HEK293 (cell line): ENCODE results near the gene C1QTNF1.

Experiments used
- KLF1 ChIP-seq: fragments of 450-650 bp; formaldehyde crosslinking; IDR thresholded peaks from 2 replicates; pipeline ENCODE4 v1.5.1; 2016; ENCODE audit warnings: missing biosample characterization, missing genetic modification characterization
- OVOL3 ChIP-seq: fragments of 450-650 bp; formaldehyde crosslinking; IDR thresholded peaks from 2 replicates; pipeline ENCODE4 v1.5.1; 2016; ENCODE audit warnings: missing biosample characterization, missing genetic modification characterization
- ZNF146 ChIP-seq: fragments of 450-650 bp; formaldehyde crosslinking; IDR thresholded peaks from 2 replicates; pipeline ENCODE4 v1.5.1; 2016; ENCODE audit warnings: missing biosample characterization, missing genetic modification characterization
- ZNF549 ChIP-seq: fragments of 450-650 bp; IDR thresholded peaks from 2 replicates; pipeline ENCODE4 v1.5.1; 2018; ENCODE audit warnings: missing biosample characterization, missing genetic modification characterization, mild to moderate bottlenecking, inconsistent platforms, moderate library complexity
- TF ChIP-seq, protein P1 (sequence below): fragments of 450-650 bp; formaldehyde crosslinking; IDR thresholded peaks from 2 replicates; pipeline ENCODE4 v1.5.1; 2016; ENCODE audit warnings: missing biosample characterization, missing genetic modification characterization
- TF ChIP-seq, protein P2 (sequence below): fragments of 450-650 bp; formaldehyde crosslinking; IDR thresholded peaks from 2 replicates; pipeline ENCODE4 v1.5.1; 2016; ENCODE audit warnings: missing biosample characterization, missing genetic modification characterization
- TF ChIP-seq, protein P3 (sequence below): fragments of 450-650 bp; formaldehyde crosslinking; optimal IDR thresholded peaks from 2 replicates; pipeline ENCODE3; 2016; ENCODE audit warnings: missing biosample characterization, mild to moderate bottlenecking, missing genetic modification characterization
- TF ChIP-seq, protein P4 (sequence below): fragments of 450-650 bp; formaldehyde crosslinking; IDR thresholded peaks from 2 replicates; pipeline ENCODE4 v1.5.1; 2016; ENCODE audit warnings: missing biosample characterization, missing genetic modification characterization

DNA sequence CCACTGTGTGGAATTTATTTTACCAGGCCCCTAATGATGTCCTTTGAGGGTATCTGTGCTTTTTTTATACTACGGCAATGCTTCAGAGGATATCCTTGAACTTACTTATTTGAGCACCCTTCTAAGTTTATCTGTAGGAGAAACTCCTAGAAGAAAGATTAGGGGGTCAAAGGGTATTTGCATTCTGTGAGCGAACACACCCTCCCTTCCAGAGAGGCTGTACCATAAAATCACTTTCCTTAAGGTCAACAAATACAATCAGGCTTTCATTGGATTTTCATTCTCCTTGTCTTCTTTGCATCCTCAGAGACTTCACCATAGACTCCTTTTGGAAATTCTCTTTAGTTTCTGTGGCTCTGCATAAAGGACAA, 4.7 kb upstream of the C1QTNF1 start:
- TF ChIP-seq, protein P1, sequence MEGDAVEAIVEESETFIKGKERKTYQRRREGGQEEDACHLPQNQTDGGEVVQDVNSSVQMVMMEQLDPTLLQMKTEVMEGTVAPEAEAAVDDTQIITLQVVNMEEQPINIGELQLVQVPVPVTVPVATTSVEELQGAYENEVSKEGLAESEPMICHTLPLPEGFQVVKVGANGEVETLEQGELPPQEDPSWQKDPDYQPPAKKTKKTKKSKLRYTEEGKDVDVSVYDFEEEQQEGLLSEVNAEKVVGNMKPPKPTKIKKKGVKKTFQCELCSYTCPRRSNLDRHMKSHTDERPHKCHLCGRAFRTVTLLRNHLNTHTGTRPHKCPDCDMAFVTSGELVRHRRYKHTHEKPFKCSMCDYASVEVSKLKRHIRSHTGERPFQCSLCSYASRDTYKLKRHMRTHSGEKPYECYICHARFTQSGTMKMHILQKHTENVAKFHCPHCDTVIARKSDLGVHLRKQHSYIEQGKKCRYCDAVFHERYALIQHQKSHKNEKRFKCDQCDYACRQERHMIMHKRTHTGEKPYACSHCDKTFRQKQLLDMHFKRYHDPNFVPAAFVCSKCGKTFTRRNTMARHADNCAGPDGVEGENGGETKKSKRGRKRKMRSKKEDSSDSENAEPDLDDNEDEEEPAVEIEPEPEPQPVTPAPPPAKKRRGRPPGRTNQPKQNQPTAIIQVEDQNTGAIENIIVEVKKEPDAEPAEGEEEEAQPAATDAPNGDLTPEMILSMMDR (tag by site-specific recombination): no peak
- TF ChIP-seq, protein P2, sequence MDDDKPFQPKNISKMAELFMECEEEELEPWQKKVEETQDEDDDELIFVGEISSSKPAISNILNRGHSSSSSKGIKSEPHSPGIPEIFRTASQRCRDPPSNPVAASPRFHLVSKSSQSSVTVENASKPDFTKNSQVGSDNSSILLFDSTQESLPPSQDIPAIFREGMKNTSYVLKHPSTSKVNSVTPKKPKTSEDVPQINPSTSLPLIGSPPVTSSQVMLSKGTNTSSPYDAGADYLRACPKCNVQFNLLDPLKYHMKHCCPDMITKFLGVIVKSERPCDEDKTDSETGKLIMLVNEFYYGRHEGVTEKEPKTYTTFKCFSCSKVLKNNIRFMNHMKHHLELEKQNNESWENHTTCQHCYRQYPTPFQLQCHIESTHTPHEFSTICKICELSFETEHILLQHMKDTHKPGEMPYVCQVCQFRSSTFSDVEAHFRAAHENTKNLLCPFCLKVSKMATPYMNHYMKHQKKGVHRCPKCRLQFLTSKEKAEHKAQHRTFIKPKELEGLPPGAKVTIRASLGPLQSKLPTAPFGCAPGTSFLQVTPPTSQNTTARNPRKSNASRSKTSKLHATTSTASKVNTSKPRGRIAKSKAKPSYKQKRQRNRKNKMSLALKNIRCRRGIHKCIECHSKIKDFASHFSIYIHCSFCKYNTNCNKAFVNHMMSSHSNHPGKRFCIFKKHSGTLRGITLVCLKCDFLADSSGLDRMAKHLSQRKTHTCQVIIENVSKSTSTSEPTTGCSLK (tag by site-specific recombination): no peak
- TF ChIP-seq ZNF549 (tag by site-specific recombination): no peak
- no peak for TF ChIP-seq OVOL3 (tag by site-specific recombination)
- TF ChIP-seq, protein P3, sequence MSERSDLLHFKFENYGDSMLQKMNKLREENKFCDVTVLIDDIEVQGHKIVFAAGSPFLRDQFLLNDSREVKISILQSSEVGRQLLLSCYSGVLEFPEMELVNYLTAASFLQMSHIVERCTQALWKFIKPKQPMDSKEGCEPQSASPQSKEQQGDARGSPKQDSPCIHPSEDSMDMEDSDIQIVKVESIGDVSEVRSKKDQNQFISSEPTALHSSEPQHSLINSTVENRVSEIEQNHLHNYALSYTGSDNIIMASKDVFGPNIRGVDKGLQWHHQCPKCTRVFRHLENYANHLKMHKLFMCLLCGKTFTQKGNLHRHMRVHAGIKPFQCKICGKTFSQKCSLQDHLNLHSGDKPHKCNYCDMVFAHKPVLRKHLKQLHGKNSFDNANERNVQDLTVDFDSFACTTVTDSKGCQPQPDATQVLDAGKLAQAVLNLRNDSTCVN (tag by site-specific recombination): no peak
- no peak for TF ChIP-seq KLF1 (tag by site-specific recombination)
- no peak for TF ChIP-seq ZNF146 (tag by site-specific recombination)
- TF ChIP-seq, protein P4, sequence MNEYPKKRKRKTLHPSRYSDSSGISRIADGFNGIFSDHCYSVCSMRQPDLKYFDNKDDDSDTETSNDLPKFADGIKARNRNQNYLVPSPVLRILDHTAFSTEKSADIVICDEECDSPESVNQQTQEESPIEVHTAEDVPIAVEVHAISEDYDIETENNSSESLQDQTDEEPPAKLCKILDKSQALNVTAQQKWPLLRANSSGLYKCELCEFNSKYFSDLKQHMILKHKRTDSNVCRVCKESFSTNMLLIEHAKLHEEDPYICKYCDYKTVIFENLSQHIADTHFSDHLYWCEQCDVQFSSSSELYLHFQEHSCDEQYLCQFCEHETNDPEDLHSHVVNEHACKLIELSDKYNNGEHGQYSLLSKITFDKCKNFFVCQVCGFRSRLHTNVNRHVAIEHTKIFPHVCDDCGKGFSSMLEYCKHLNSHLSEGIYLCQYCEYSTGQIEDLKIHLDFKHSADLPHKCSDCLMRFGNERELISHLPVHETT (tag by site-specific recombination): no peak
